Left lung (tissue), 10 donors: ENCODE results near the gene ASTN2. TPM values are rescaled to one million over a fixed set of nuclear protein-coding genes. Genes with fewer than 3 reads are reported as not detected.

Experiments used
- ATAC-seq: fragments of 200-7000 bp; cut with Tn5 transposase; one replicate; pipeline ENCODE4 v1.9.1; 2020; ENCODE audit warnings: moderate library complexity
- DNase-seq, 4 donors: peaks; one replicate each; pipeline ENCODE4 v3.0.0-alpha.2; 2013 to 2020
- H3K27ac ChIP-seq, 2 donors: fragments of 200-600 bp; sonication (generic) in 1 of 2; one replicate each; pipeline versions ENCODE4 v1.5.0 to v1.8.0; 2020 to 2021
- H3K27me3 ChIP-seq, 2 donors: fragments of 200-600 bp; sonication (generic) in 1 of 2; one replicate each; pipeline versions ENCODE4 v1.5.0 to v1.8.0; 2020 to 2021
- H3K36me3 ChIP-seq, 2 donors: fragments of 200-600 bp; sonication (generic) in 1 of 2; one replicate each; pipeline versions ENCODE4 v1.5.0 to v1.8.0; 2020 to 2021
- H3K4me1 ChIP-seq, 2 donors: fragments of 200-600 bp; one replicate each; pipeline ENCODE4 v1.8.0; 2021
- H3K4me3 ChIP-seq, 2 donors: fragments of 200-600 bp; sonication (generic) in 1 of 2; one replicate each; pipeline versions ENCODE4 v1.5.0 to v1.8.0; 2020 to 2021; ENCODE audit warnings: mild to moderate bottlenecking in 1 of 2
- H3K9me3 ChIP-seq, 2 donors: fragments of 200-600 bp; sonication (generic) in 1 of 2; one replicate each; pipeline versions ENCODE4 v1.5.0 to v1.8.0; 2020 to 2021
- intact Hi-C, 2 donors: fragments of 100-400 bp; cut with DNase I; formaldehyde crosslinking; loops; one replicate each; pipeline versions ENCODE4 v1.11.2 to v1.14.2; 2022
- polyA plus RNA-seq, 6 donors: library from polyadenylated mRNA; unstranded; fragments of 120-200 nt; gene quantifications; one replicate each; pipeline ENCODE4 v1.2.1, GENCODE V29; 2013; ENCODE audit not compliant: insufficient read length in 6 of 6
- total RNA-seq, 2 donors: library from RNA; stranded (reverse); fragmentation: NEBNext Ultra II Directional; extraction: Animal tissue kit (Norgen Biotek cat#: 25700); gene quantifications; one replicate each; pipeline ENCODE4 v1.2.1, GENCODE V29; 2021
- TF ChIP-seq, protein P1 (sequence below), 2 donors: fragments of 200-600 bp; sonication (generic) in 1 of 2; IDR thresholded peaks; one replicate each; pipeline versions ENCODE4 v1.5.0 to v1.8.0; 2021; ENCODE audit warnings: antibody characterized with exemption in 2 of 2
- donor health status: DM: no; HTN: yes; CAD: no.
- donor health status: DM: no; HTN: no; CAD: no.

Gene ASTN2
- total and polyA plus RNA-seq, 8 donors = 3.1 to 5.5 (median 4.5) TPM

DNA sequence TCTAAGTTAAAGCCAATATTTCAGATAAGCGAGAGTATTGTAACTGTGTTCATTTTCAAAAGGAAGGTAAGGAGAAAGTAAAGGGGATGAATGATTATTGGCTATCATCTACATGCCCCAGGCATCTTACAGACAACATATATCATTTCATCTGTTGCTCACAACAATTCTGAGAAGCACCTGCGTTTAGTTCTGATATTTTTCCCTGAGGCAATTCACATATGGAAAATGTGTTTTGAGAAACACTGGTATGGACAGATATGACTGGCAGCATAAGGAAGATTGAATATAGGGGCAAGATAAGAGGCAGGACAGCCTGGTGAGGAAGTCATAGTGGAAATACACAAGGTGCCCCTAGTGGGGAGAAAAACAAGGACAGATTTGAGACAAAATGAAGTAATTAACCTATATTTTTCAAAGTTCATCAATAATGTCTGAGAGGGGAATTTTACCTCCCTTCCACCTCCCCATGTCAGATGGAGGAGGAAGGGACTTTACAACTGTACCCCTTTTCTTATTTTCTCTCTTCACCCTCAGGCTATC lies 815.4 kb downstream of the ASTN2 start:
- TF ChIP-seq, protein P1, sequence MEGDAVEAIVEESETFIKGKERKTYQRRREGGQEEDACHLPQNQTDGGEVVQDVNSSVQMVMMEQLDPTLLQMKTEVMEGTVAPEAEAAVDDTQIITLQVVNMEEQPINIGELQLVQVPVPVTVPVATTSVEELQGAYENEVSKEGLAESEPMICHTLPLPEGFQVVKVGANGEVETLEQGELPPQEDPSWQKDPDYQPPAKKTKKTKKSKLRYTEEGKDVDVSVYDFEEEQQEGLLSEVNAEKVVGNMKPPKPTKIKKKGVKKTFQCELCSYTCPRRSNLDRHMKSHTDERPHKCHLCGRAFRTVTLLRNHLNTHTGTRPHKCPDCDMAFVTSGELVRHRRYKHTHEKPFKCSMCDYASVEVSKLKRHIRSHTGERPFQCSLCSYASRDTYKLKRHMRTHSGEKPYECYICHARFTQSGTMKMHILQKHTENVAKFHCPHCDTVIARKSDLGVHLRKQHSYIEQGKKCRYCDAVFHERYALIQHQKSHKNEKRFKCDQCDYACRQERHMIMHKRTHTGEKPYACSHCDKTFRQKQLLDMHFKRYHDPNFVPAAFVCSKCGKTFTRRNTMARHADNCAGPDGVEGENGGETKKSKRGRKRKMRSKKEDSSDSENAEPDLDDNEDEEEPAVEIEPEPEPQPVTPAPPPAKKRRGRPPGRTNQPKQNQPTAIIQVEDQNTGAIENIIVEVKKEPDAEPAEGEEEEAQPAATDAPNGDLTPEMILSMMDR (IDR thresholded peaks at IDR 0.05) = no peak
- no peak for DNase-seq
- Histone ChIP-seq H3K36me3 (no peaks in the 10 kb centered on the region), H3K9me3 (no peaks in the 10 kb centered on the region), H3K4me1 (no peaks in the 10 kb centered on the region), H3K27me3 (no peaks in the 10 kb centered on the region), H3K27ac (no peak overlapping the region), H3K4me3 (no peak overlapping the region)
- ATAC-seq = no peak
- intact Hi-C loops = no loop called here

DNA sequence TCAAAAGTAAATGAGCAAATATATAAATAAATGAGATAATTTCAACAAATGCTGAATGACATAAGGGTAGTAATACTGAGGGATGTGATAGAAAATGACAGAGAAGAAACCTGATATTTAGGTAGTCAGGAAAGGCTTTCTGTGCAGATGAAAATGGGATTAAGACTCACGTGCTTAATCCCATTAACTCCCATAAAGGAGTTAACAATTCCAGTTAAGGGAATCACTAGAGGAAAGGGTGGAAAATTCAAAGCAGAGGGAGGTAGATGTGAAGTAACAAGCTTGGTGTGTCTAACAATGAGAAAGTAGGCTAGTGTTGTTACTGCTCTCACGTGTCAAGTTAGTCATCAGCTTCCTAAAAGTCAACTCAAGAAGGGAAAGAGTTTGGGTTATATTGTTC lies 818.2 kb downstream of the ASTN2 start:
- ATAC-seq (no peak), DNase-seq (no peak)
- no peak overlapping the region for H3K27ac ChIP-seq
- no peaks in the 10 kb centered on the region for H3K27me3 ChIP-seq
- intact Hi-C loops = no loop called here
- no peaks in the 10 kb centered on the region for H3K36me3 ChIP-seq
- no peaks in the 10 kb centered on the region for H3K4me1 ChIP-seq
- H3K9me3 ChIP-seq = no peaks in the 10 kb centered on the region
- H3K4me3 ChIP-seq = no peak overlapping the region
- TF ChIP-seq, protein P1 (IDR thresholded peaks at IDR 0.05) = no peak

DNA sequence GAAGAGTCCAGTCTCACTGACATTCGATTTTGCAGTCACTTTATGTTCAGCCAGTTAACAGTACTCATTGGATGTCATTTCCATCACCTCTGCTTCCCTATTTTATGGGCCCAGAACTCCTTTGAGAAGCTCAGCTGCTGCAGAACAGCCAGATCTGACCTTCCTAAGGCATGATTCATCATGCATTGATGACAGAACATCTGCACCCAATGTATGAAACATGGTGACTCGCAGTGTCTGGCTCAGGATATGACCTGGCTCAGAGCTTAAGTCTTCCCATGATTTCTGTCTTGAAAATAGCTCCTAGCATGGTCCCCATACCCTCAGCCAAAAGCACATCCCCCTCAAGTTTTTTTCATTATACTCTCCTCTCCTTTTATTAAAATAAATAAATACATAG lies 820.3 kb downstream of the ASTN2 start:
- Histone ChIP-seq H3K4me1 (no peaks in the 10 kb centered on the region), H3K36me3 (no peaks in the 10 kb centered on the region), H3K27me3 (no peaks in the 10 kb centered on the region), H3K9me3 (peaks cover 0 to 3% of the 10 kb centered on the region in 2 donors), H3K4me3 (no peak overlapping the region), H3K27ac (no peak overlapping the region)
- TF ChIP-seq, protein P1 (IDR thresholded peaks at IDR 0.05) = no peak
- ATAC-seq = peak; percentile 15
- DNase-seq = no peak
- intact Hi-C loops = no loop called here

DNA sequence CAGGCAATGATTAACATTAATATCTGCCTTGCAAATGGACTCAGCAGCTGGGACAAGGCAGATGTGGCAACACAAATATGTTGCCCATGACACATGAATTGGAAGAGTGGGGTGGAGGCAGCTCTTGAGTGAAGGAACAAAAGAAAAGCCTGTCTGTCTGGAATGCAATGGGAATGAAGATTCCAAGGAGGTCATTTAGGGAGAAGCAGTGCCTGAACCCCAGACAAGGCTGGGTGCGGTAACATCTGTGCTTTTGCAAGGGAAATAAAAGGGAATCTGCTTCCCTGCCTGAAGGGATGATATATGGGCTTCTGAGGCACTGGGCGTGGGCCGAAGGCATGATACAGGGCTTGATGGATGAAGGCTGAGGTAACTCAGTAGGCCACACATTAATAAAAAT lies 821.9 kb downstream of the ASTN2 start:
- no peak overlapping the region for H3K27ac ChIP-seq
- DNase-seq (no peak), ATAC-seq (no peak)
- H3K27me3 ChIP-seq = no peaks in the 10 kb centered on the region
- no peaks in the 10 kb centered on the region for H3K4me1 ChIP-seq
- peaks cover 0 to 19% of the 10 kb centered on the region in 2 donors for H3K9me3 ChIP-seq
- no peak overlapping the region for H3K4me3 ChIP-seq
- TF ChIP-seq, protein P1 (IDR thresholded peaks at IDR 0.05) = no peak
- intact Hi-C loops = no loop called here
- no peaks in the 10 kb centered on the region for H3K36me3 ChIP-seq

DNA sequence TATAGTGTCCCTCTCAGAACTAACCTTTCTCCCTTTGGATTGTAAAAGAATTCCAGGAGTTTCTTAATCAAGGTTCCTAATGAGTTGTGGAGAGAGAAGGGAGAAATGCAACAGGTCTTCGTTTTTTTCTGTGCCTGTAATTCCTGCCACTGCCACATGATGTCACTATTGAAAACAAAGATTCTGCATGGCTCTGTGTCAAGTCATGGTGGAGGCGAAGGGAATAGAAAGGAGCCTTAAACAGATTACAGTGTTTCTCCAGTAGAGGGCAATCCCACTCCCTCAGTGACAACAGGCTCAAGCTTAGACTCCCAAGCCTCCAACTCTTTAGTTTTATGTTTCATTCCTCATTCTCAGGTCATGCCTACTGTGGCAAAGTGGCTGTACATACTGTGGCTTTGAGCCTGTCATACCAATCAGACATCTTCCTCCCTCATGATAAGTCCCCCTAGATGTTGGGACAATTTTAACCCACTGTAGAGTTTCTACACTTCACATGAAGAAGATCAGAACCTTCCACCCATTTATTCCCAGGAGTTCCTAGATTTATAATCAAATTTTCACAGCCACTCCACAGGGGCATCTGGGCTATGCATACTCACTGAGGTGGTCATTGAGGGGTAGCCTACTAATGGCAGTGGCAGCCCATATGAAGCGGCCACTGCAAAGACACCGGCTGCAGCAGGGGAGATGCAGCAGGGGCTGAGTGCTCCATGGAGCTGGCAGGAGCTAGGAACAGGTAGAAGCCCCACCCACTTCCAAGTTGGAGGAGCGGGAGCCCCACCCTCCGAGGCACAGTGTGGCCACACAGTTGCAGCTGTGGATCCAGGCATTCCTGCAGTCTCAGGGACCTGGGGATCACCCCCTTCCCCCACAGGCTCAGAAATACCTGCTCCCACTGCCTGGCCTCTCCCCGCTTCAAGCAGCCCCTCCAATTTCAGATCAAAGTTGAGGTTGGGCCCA lies 825.2 kb downstream of the ASTN2 start:
- Histone ChIP-seq H3K9me3 (peaks cover 0 to 21% of the 10 kb centered on the region in 2 donors), H3K4me3 (no peak overlapping the region), H3K36me3 (no peaks in the 10 kb centered on the region), H3K4me1 (no peaks in the 10 kb centered on the region), H3K27me3 (no peaks in the 10 kb centered on the region), H3K27ac (no peak overlapping the region)
- TF ChIP-seq, protein P1 (IDR thresholded peaks at IDR 0.05) = peak in 1 of 2 donors; percentile 34
- peak; percentile 83 for ATAC-seq
- DNase-seq = no peak
- intact Hi-C loops = no loop called here
